ENCODE measurements around the gene OGA.

Gene OGA

DNA sequence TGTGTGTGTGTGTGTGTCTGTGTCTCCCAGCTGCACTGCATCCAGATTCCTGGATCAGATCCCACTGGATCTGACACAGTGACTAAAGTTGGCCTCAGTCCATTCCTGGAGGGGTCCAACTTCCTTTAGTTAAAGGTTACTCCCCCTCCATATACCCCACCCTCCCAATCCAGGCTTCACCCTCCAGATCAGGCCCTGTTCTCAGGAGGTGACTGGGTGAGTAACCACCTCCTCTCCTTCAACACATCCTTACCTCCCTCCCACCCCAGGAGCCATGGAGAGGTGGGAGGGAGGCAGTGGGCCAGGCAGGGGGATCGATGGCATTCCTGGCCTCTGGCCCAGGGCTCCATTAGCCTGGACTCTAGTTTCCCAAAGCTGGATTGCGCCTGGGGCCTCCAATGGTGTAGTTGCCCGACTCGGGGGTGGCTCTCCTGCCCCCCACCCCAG, 14.1 kb upstream of the OGA start:
- FAIRE-seq (no peak), DNase-seq (ENCODE audit: insufficient read length) (no peak)
- TF ChIP-seq POLR2AphosphoS5 (IDR thresholded peaks at IDR 0.05; ENCODE audit: low read depth, low read length) (no peak), POLR2A (IDR thresholded peaks at IDR 0.05; ENCODE audit: low read depth, low read length) (no peak), TAF1 (IDR thresholded peaks at IDR 0.05; ENCODE audit: borderline replicate concordance, low read depth, low read length) (no peak)

DNA sequence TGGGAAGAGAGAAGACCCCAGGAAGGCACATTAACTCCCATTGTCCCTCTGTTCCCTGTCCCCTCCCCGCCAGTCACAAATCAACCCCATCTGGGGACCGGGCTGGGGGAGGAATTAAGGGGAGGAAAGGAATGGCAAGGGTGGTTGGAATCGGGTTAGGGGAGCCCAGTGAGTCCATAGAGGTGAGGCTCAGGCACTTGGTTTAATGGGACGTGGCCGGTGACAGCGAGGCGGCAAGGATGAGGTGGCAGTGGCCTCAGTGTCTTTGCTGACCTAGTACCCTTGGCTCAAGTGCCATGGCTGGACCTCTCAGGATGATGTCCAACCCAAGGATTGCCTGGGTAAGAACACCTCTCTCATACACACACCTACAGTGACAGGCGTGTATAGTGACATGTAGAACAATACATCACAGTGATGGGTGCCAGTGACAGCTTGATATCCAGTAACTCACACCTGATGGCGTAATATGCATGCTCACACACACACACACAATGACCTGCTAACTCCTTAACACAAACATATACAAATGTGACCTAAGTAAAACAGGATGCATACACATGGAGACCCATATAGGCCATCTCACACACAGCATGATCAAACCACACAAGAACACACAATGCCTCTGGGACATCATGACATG, 13.0 kb upstream of the OGA start:
- no peak for DNase-seq (ENCODE audit: insufficient read length)
- FAIRE-seq: no peak
- TF ChIP-seq TAF1 (IDR thresholded peaks at IDR 0.05; ENCODE audit: borderline replicate concordance, low read depth, low read length): no peak
- TF ChIP-seq POLR2AphosphoS5 (IDR thresholded peaks at IDR 0.05; ENCODE audit: low read depth, low read length): no peak
- no peak for TF ChIP-seq POLR2A (IDR thresholded peaks at IDR 0.05; ENCODE audit: low read depth, low read length)

- FAIRE-seq (peak; percentile 100), DNase-seq (ENCODE audit: insufficient read length) (peak; percentile 88)
- TF ChIP-seq POLR2A (IDR thresholded peaks at IDR 0.05; ENCODE audit: low read depth, low read length) (0 out of 2 replicates have a peak, but pooled peaks have one; percentile 25), TAF1 (IDR thresholded peaks at IDR 0.05; ENCODE audit: borderline replicate concordance, low read depth, low read length) (no peak)
These were observed 12.3 kb upstream of the OGA start for GRCh38 chr10:101830322-101831168.

- TF ChIP-seq TAF1 (IDR thresholded peaks at IDR 0.05; ENCODE audit: borderline replicate concordance, low read depth, low read length) (no peak), POLR2A (IDR thresholded peaks at IDR 0.05; ENCODE audit: low read depth, low read length) (no peak), POLR2AphosphoS5 (IDR thresholded peaks at IDR 0.05; ENCODE audit: low read depth, low read length) (no peak)
- DNase-seq (ENCODE audit: insufficient read length) (peak; percentile 96), FAIRE-seq (no peak)
These were observed 11.5 kb upstream of the OGA start for GRCh38 chr10:101829561-101830315.

- FAIRE-seq (peak; percentile 5), DNase-seq (ENCODE audit: insufficient read length) (no peak)
- TF ChIP-seq TAF1 (IDR thresholded peaks at IDR 0.05; ENCODE audit: borderline replicate concordance, low read depth, low read length) (no peak), POLR2A (IDR thresholded peaks at IDR 0.05; ENCODE audit: low read depth, low read length) (no peak), POLR2AphosphoS5 (IDR thresholded peaks at IDR 0.05; ENCODE audit: low read depth, low read length) (no peak)
These were observed 10.7 kb upstream of the OGA start for GRCh38 chr10:101828766-101829551.

GRCh38 chr10:101827919-101828600, 9.8 kb upstream of the OGA start:
- TF ChIP-seq POLR2A (IDR thresholded peaks at IDR 0.05; ENCODE audit: low read depth, low read length) (no peak), TAF1 (IDR thresholded peaks at IDR 0.05; ENCODE audit: borderline replicate concordance, low read depth, low read length) (no peak), POLR2AphosphoS5 (IDR thresholded peaks at IDR 0.05; ENCODE audit: low read depth, low read length) (no peak)
- DNase-seq (ENCODE audit: insufficient read length) (no peak), FAIRE-seq (no peak)

DNA sequence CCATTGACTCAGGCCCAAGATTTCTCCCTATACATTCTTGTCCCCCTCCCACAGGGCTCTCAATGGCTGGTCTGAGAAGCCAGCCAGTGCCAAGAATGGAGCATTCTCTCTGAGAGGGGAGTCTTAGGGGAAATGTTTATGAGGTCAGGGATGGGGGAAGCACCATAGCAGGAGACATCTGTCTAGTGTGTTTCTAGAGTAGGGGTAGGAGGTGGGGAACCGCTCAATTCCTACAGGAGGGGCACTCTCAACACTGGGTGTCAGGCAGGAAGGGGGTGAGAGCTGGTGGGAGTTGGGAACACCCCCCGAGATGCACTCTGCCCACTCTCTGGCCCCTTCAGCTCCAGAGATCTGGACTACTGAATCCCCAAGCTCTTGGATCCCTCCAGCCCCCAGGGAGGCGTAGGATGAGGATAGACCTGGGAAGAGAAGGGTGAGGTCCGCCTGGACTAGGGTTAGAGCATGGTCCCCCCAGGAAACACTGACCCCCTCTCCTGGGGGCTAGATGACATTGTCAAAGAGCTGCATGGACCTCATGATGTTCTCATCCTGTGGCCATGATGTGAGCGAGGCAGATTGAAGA, 8.7 kb upstream of the OGA start:
- DNase-seq (ENCODE audit: insufficient read length) (no peak), FAIRE-seq (no peak)
- TF ChIP-seq TAF1 (IDR thresholded peaks at IDR 0.05; ENCODE audit: borderline replicate concordance, low read depth, low read length) (no peak), POLR2A (IDR thresholded peaks at IDR 0.05; ENCODE audit: low read depth, low read length) (no peak), POLR2AphosphoS5 (IDR thresholded peaks at IDR 0.05; ENCODE audit: low read depth, low read length) (no peak)

- no peak for DNase-seq (ENCODE audit: insufficient read length)
- FAIRE-seq: no peak
- TF ChIP-seq POLR2AphosphoS5 (IDR thresholded peaks at IDR 0.05; ENCODE audit: low read depth, low read length): no peak
- TF ChIP-seq TAF1 (IDR thresholded peaks at IDR 0.05; ENCODE audit: borderline replicate concordance, low read depth, low read length): no peak
- TF ChIP-seq POLR2A (IDR thresholded peaks at IDR 0.05; ENCODE audit: low read depth, low read length): no peak
These were observed 6.5 kb upstream of the OGA start for GRCh38 chr10:101824736-101825135.

DNA sequence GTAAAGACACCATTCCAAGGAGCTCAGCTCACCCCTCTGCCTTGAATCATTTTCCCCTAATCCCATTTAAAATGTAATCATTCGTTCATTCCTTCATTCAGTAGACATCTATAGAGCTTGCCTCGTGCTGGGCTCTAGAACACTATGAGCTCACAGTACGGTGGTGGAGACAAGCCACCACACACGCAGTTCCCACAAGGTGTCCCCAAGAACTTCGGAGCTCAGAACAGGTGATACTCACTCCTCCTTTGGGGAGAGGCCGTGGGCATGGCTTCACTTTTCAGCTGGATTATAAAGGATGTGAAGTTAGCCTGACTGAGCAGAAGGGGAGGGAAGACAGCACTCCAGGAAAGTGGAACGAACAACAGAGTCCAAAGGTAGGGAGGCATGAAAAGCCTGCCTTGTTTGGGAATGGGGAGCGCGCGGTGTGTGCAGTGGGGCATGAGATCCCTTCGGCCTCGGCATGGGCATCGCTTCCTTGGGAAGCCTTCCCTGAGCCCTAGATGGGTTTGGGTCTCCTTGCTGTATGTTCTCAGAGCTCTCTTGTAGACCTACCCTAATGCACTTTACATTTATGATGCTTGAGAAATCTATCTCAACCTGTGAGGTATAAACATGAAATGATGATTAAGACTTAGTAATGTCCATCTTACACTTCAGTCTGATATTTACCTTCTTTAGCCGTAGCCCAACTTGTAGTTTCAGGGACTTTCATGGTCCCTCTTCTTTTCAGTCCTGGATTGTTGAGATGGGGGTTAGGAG, 809 bp upstream of the OGA start:
- FAIRE-seq (no peak), DNase-seq (ENCODE audit: insufficient read length) (no peak)
- TF ChIP-seq POLR2AphosphoS5 (IDR thresholded peaks at IDR 0.05; ENCODE audit: low read depth, low read length) (no peak), POLR2A (IDR thresholded peaks at IDR 0.05; ENCODE audit: low read depth, low read length) (no peak), TAF1 (IDR thresholded peaks at IDR 0.05; ENCODE audit: borderline replicate concordance, low read depth, low read length) (no peak)

All from GM12892 (cell line).